PFSK-1 (cell line): ENCODE measurements around the gene LRCH3.

ENCODE experiments used
- FOXP2 ChIP-seq: optimal IDR thresholded peaks from 2 replicates; pipeline ENCODE3; 2011; ENCODE audit warnings: borderline replicate concordance, control low read depth, inconsistent platforms; ENCODE audit not compliant: insufficient read depth; ENCODE audit errors: extremely low read length, extremely low read depth
- POLR2AphosphoS5 ChIP-seq: IDR thresholded peaks from 2 replicates; pipeline ENCODE4 v1.6.1; 2012; ENCODE audit warnings: low read depth, mild to moderate bottlenecking, control low read depth, low read length, moderate library complexity
- REST ChIP-seq, 2 experiments: IDR thresholded peaks; 2 replicates each; pipeline versions ENCODE4 v1.6.1 to v1.8.0; 2011 to 2012; ENCODE audit warnings: low read depth in 2 of 2, low read length in 2 of 2, control low read depth in 1 of 2, inconsistent platforms in 1 of 2, mild to moderate bottlenecking in 1 of 2, moderate library complexity in 1 of 2; ENCODE audit not compliant: insufficient read depth in 1 of 2
- SIN3A ChIP-seq: IDR thresholded peaks from 2 replicates; pipeline ENCODE4 v1.6.1; 2012; ENCODE audit warnings: mild to moderate bottlenecking, low read length, moderate library complexity, borderline replicate concordance; ENCODE audit not compliant: insufficient read depth
- TAF1 ChIP-seq: IDR thresholded peaks from 2 replicates; pipeline ENCODE4 v1.6.1; 2012; ENCODE audit warnings: low read length, control low read depth, borderline replicate concordance; ENCODE audit not compliant: insufficient read depth

The LRCH3 gene

GRCh38 chr3:197807969-197808587, 17.0 kb downstream of the LRCH3 start:
- TF ChIP-seq REST (IDR thresholded peaks at IDR 0.05; ENCODE audit: insufficient read depth in 1 of 2, low read depth in 2 of 2, low read length in 2 of 2) (no peak), FOXP2 (no peak), POLR2AphosphoS5 (no peak), SIN3A (no peak), TAF1 (no peak)

GRCh38 chr3:197809356-197810020, 18.4 kb downstream of the LRCH3 start:
- TF ChIP-seq TAF1 (no peak), SIN3A (no peak), FOXP2 (no peak), POLR2AphosphoS5 (no peak), REST (IDR thresholded peaks at IDR 0.05; ENCODE audit: insufficient read depth in 1 of 2, low read depth in 2 of 2, low read length in 2 of 2) (no peak)

GRCh38 chr3:197810901-197811300, 19.8 kb downstream of the LRCH3 start:
- TF ChIP-seq FOXP2 (no peak), SIN3A (no peak), REST (IDR thresholded peaks at IDR 0.05; ENCODE audit: insufficient read depth in 1 of 2, low read depth in 2 of 2, low read length in 2 of 2) (no peak), TAF1 (no peak), POLR2AphosphoS5 (no peak)

DNA sequence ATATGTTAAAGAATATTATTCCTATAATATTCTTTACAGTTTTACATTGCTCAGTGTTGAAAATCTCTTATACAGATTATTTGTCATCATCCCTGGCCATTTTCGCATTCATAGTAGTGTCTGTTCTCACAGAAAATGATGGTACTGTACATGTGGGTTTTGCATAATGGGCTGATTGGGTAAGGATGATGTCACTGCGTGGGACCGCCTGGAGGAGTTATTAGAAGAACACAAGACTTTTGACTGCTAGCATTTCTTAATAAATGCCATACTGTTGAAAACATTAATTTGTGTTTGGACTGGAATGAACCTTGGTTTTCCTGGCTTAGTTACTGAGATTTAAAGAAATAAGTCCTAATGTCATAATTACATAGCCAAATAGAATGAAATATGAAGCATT, 20.3 kb downstream of the LRCH3 start:
- no peak for TF ChIP-seq SIN3A
- no peak for TF ChIP-seq FOXP2
- no peak for TF ChIP-seq POLR2AphosphoS5
- TF ChIP-seq REST (IDR thresholded peaks at IDR 0.05; ENCODE audit: insufficient read depth in 1 of 2, low read depth in 2 of 2, low read length in 2 of 2): no peak
- TF ChIP-seq TAF1: no peak

DNA sequence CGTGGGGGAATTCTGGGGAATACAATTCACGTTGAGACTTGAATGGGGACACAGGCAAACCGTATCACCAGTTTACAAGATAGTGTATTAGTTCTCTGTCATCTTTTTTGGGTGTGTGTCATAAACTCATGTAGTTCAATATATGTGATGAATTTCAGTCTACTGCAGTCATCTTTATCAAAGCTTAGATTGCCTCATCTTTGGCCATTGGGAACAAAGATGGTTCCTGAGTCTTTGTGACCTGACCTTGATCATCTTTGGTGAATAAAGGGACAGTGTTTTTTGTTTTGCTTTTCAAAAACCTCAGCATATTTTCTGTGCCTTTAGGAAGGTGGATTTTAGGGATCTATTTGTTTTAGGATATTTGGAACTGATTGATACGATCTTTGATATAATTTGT, 23.3 kb downstream of the LRCH3 start:
- TF ChIP-seq SIN3A (no peak), FOXP2 (no peak), TAF1 (no peak), POLR2AphosphoS5 (no peak)
